ENCODE data around the gene TEF.

Gene TEF

GRCh38 chr22:41345807-41346335 lies 35.9 kb upstream of the TEF start:
- H3K36me3 ChIP-seq (ENCODE audit: insufficient read depth, low read length), result peaks cover 44% of the 10 kb centered on the region
- no peaks in the 10 kb centered on the region for H3K4me1 ChIP-seq (ENCODE audit: insufficient read depth, low read length)
- no peak overlapping the region for H3K9ac ChIP-seq (ENCODE audit: low read depth, low read length)
- H3K9me3 ChIP-seq (ENCODE audit: control insufficient read depth, insufficient read depth, low read length), result no peaks in the 10 kb centered on the region

- H3K4me1 ChIP-seq (ENCODE audit: insufficient read depth, low read length), result no peaks in the 10 kb centered on the region
- peaks cover 45% of the 10 kb centered on the region for H3K36me3 ChIP-seq (ENCODE audit: insufficient read depth, low read length)
- no peaks in the 10 kb centered on the region for H3K9me3 ChIP-seq (ENCODE audit: control insufficient read depth, insufficient read depth, low read length)
- H3K9ac ChIP-seq (ENCODE audit: low read depth, low read length), result no peak overlapping the region
Observed at GRCh38 chr22:41347066-41347859, 34.5 kb upstream of the TEF start.

GRCh38 chr22:41348964-41349484 lies 32.7 kb upstream of the TEF start:
- peaks cover 35% of the 10 kb centered on the region for H3K36me3 ChIP-seq (ENCODE audit: insufficient read depth, low read length)
- H3K9me3 ChIP-seq (ENCODE audit: control insufficient read depth, insufficient read depth, low read length), result no peaks in the 10 kb centered on the region
- no peaks in the 10 kb centered on the region for H3K4me1 ChIP-seq (ENCODE audit: insufficient read depth, low read length)
- no peak overlapping the region for H3K9ac ChIP-seq (ENCODE audit: low read depth, low read length)

- H3K9me3 ChIP-seq (ENCODE audit: control insufficient read depth, insufficient read depth, low read length), result no peaks in the 10 kb centered on the region
- H3K4me1 ChIP-seq (ENCODE audit: insufficient read depth, low read length), result no peaks in the 10 kb centered on the region
- peaks cover 32% of the 10 kb centered on the region for H3K36me3 ChIP-seq (ENCODE audit: insufficient read depth, low read length)
- no peak overlapping the region for H3K9ac ChIP-seq (ENCODE audit: low read depth, low read length)
Observed at GRCh38 chr22:41350087-41350486, 31.7 kb upstream of the TEF start.

- H3K4me1 ChIP-seq (ENCODE audit: insufficient read depth, low read length), result no peaks in the 10 kb centered on the region
- H3K9ac ChIP-seq (ENCODE audit: low read depth, low read length), result no peak overlapping the region
- peaks cover 32% of the 10 kb centered on the region for H3K36me3 ChIP-seq (ENCODE audit: insufficient read depth, low read length)
- no peaks in the 10 kb centered on the region for H3K9me3 ChIP-seq (ENCODE audit: control insufficient read depth, insufficient read depth, low read length)
Observed at GRCh38 chr22:41351011-41351410, 30.7 kb upstream of the TEF start.

- peaks cover 32% of the 10 kb centered on the region for H3K36me3 ChIP-seq (ENCODE audit: insufficient read depth, low read length)
- no peak overlapping the region for H3K9ac ChIP-seq (ENCODE audit: low read depth, low read length)
- H3K4me1 ChIP-seq (ENCODE audit: insufficient read depth, low read length), result no peaks in the 10 kb centered on the region
- no peaks in the 10 kb centered on the region for H3K9me3 ChIP-seq (ENCODE audit: control insufficient read depth, insufficient read depth, low read length)
Observed at GRCh38 chr22:41352058-41352457, 29.7 kb upstream of the TEF start.

GRCh38 chr22:41353862-41354575 lies 27.7 kb upstream of the TEF start:
- Histone ChIP-seq H3K36me3 (ENCODE audit: insufficient read depth, low read length) (peaks cover 18% of the 10 kb centered on the region), H3K9ac (ENCODE audit: low read depth, low read length) (no peak overlapping the region), H3K4me1 (ENCODE audit: insufficient read depth, low read length) (peaks cover 5% of the 10 kb centered on the region; the same call in 1 of the 2 replicates), H3K9me3 (ENCODE audit: control insufficient read depth, insufficient read depth, low read length) (no peaks in the 10 kb centered on the region)

GRCh38 chr22:41354979-41355378 lies 26.8 kb upstream of the TEF start:
- no peaks in the 10 kb centered on the region for H3K9me3 ChIP-seq (ENCODE audit: control insufficient read depth, insufficient read depth, low read length)
- no peak overlapping the region for H3K9ac ChIP-seq (ENCODE audit: low read depth, low read length)
- peaks cover 9% of the 10 kb centered on the region; the same call in 1 of the 2 replicates for H3K4me1 ChIP-seq (ENCODE audit: insufficient read depth, low read length)
- H3K36me3 ChIP-seq (ENCODE audit: insufficient read depth, low read length), result peaks cover 14% of the 10 kb centered on the region

GRCh38 chr22:41355895-41356294 lies 25.8 kb upstream of the TEF start:
- peaks cover 14% of the 10 kb centered on the region; the same call in 1 of the 2 replicates for H3K4me1 ChIP-seq (ENCODE audit: insufficient read depth, low read length)
- peaks cover 6% of the 10 kb centered on the region for H3K36me3 ChIP-seq (ENCODE audit: insufficient read depth, low read length)
- H3K9me3 ChIP-seq (ENCODE audit: control insufficient read depth, insufficient read depth, low read length), result no peaks in the 10 kb centered on the region
- no peak overlapping the region for H3K9ac ChIP-seq (ENCODE audit: low read depth, low read length)

GRCh38 chr22:41356430-41357028 lies 25.2 kb upstream of the TEF start:
- Histone ChIP-seq H3K9me3 (ENCODE audit: control insufficient read depth, insufficient read depth, low read length) (no peaks in the 10 kb centered on the region), H3K4me1 (ENCODE audit: insufficient read depth, low read length) (peaks cover 14% of the 10 kb centered on the region; the same call in 1 of the 2 replicates), H3K9ac (ENCODE audit: low read depth, low read length) (no peak overlapping the region), H3K36me3 (ENCODE audit: insufficient read depth, low read length) (peaks cover 6% of the 10 kb centered on the region)

- H3K4me1 ChIP-seq (ENCODE audit: insufficient read depth, low read length), result peaks cover 14% of the 10 kb centered on the region; the same call in 1 of the 2 replicates
- H3K9me3 ChIP-seq (ENCODE audit: control insufficient read depth, insufficient read depth, low read length), result no peaks in the 10 kb centered on the region
- H3K36me3 ChIP-seq (ENCODE audit: insufficient read depth, low read length), result peaks cover 6% of the 10 kb centered on the region
- H3K9ac ChIP-seq (ENCODE audit: low read depth, low read length), result no peak overlapping the region
Observed at GRCh38 chr22:41357191-41357590, 24.6 kb upstream of the TEF start.

GRCh38 chr22:41358927-41359326 lies 22.8 kb upstream of the TEF start:
- Histone ChIP-seq H3K36me3 (ENCODE audit: insufficient read depth, low read length) (peaks cover 6% of the 10 kb centered on the region), H3K9ac (ENCODE audit: low read depth, low read length) (no peak overlapping the region)

GRCh38 chr22:41359376-41359775 lies 22.4 kb upstream of the TEF start:
- Histone ChIP-seq H3K9me3 (ENCODE audit: control insufficient read depth, insufficient read depth, low read length) (no peaks in the 10 kb centered on the region), H3K4me1 (ENCODE audit: insufficient read depth, low read length) (peaks cover 14% of the 10 kb centered on the region; the same call in 1 of the 2 replicates), H3K36me3 (ENCODE audit: insufficient read depth, low read length) (peaks cover 6% of the 10 kb centered on the region), H3K9ac (ENCODE audit: low read depth, low read length) (no peak overlapping the region)

More at GRCh38 chr22:41358927-41359326, 22.8 kb upstream of the TEF start:
- H3K9me3 ChIP-seq (ENCODE audit: control insufficient read depth, insufficient read depth, low read length), result no peaks in the 10 kb centered on the region
- peaks cover 14% of the 10 kb centered on the region; the same call in 1 of the 2 replicates for H3K4me1 ChIP-seq (ENCODE audit: insufficient read depth, low read length)

GRCh38 chr22:41360126-41360525 lies 21.6 kb upstream of the TEF start:
- Histone ChIP-seq H3K36me3 (ENCODE audit: insufficient read depth, low read length) (peaks cover under 1% of the 10 kb centered on the region; the same call in 1 of the 2 replicates), H3K4me1 (ENCODE audit: insufficient read depth, low read length) (peaks cover 14% of the 10 kb centered on the region; the same call in 1 of the 2 replicates), H3K9me3 (ENCODE audit: control insufficient read depth, insufficient read depth, low read length) (no peaks in the 10 kb centered on the region), H3K9ac (ENCODE audit: low read depth, low read length) (no peak overlapping the region)
